Stimulated activated naive CD8-positive, alpha-beta T cell treated with anti-CD3 and anti-CD28 coated beads, Interleukin-15, Interleukin-2, amounts not matched to agents 100 ng/mL and 50 ng/mL, for 24 hours (primary cell): ENCODE results near the gene TOB1.

ENCODE experiments used
- H3K27ac Mint-ChIP-seq: one replicate; pipeline ENCODE4 v1.8.0; 2021; ENCODE audit warnings: mild to moderate bottlenecking, mixed read lengths
- H3K27me3 Mint-ChIP-seq: one replicate; pipeline ENCODE4 v1.8.0; 2021; ENCODE audit warnings: mixed read lengths
- H3K36me3 Mint-ChIP-seq: one replicate; pipeline ENCODE4 v1.8.0; 2021; ENCODE audit warnings: low read depth, mixed read lengths
- H3K4me1 Mint-ChIP-seq: one replicate; pipeline ENCODE4 v1.8.0; 2021; ENCODE audit warnings: low read depth, mixed read lengths
- H3K4me3 Mint-ChIP-seq: one replicate; pipeline ENCODE4 v1.8.0; 2021; ENCODE audit warnings: mild to moderate bottlenecking, mixed read lengths
- H3K9me3 Mint-ChIP-seq: one replicate; pipeline ENCODE4 v1.8.0; 2021; ENCODE audit warnings: mixed read lengths

The TOB1 gene

GRCh38 chr17:50866261-50866949, at the start of gene TOB1:
Gene TOB1 (minus strand): TSS chr17:50866354. CDS start chr17:50864017, 2,337 bp downstream.
- peaks cover 65% of the 10 kb centered on the region for H3K4me1 Mint-ChIP-seq
- peaks cover 19% of the 10 kb centered on the region for H3K36me3 Mint-ChIP-seq
- H3K27me3 Mint-ChIP-seq: no peaks in the 10 kb centered on the region
- H3K27ac Mint-ChIP-seq: peak within 1 kb of the TSS; percentile 99
- H3K9me3 Mint-ChIP-seq: no peaks in the 10 kb centered on the region
- peak within 1 kb of the TSS; percentile 100 for H3K4me3 Mint-ChIP-seq

- peaks cover 78% of the 10 kb centered on the region for H3K4me1 Mint-ChIP-seq
- peak overlapping the region; percentile 11 for H3K27ac Mint-ChIP-seq
- H3K27me3 Mint-ChIP-seq: no peaks in the 10 kb centered on the region
- no peaks in the 10 kb centered on the region for H3K36me3 Mint-ChIP-seq
- no peaks in the 10 kb centered on the region for H3K9me3 Mint-ChIP-seq
- H3K4me3 Mint-ChIP-seq: no peak overlapping the region
Measured at GRCh38 chr17:50914505-50915063, 48.4 kb upstream of the TOB1 start.

- peaks cover 78% of the 10 kb centered on the region for H3K4me1 Mint-ChIP-seq
- H3K27ac Mint-ChIP-seq: peak overlapping the region; percentile 83
- no peaks in the 10 kb centered on the region for H3K36me3 Mint-ChIP-seq
- H3K4me3 Mint-ChIP-seq: no peak overlapping the region
- no peaks in the 10 kb centered on the region for H3K27me3 Mint-ChIP-seq
- H3K9me3 Mint-ChIP-seq: no peaks in the 10 kb centered on the region
Measured at GRCh38 chr17:50913120-50913519, 47.0 kb upstream of the TOB1 start.

- no peak overlapping the region for H3K27ac Mint-ChIP-seq
- no peaks in the 10 kb centered on the region for H3K36me3 Mint-ChIP-seq
- H3K4me3 Mint-ChIP-seq: no peak overlapping the region
- no peaks in the 10 kb centered on the region for H3K27me3 Mint-ChIP-seq
- no peaks in the 10 kb centered on the region for H3K9me3 Mint-ChIP-seq
- H3K4me1 Mint-ChIP-seq: peaks cover 81% of the 10 kb centered on the region
Measured at GRCh38 chr17:50911890-50912289, 45.7 kb upstream of the TOB1 start.

- Mint-ChIP-seq H3K27ac (peak overlapping the region; percentile 71), H3K9me3 (no peaks in the 10 kb centered on the region), H3K4me1 (peaks cover 80% of the 10 kb centered on the region), H3K27me3 (no peaks in the 10 kb centered on the region), H3K36me3 (no peaks in the 10 kb centered on the region), H3K4me3 (no peak overlapping the region)
Measured at GRCh38 chr17:50911450-50911849, 45.3 kb upstream of the TOB1 start.

GRCh38 chr17:50909765-50910605, 43.8 kb upstream of the TOB1 start:
- Mint-ChIP-seq H3K4me1 (peaks cover 76% of the 10 kb centered on the region), H3K9me3 (no peaks in the 10 kb centered on the region), H3K27ac (peak overlapping the region; percentile 89), H3K4me3 (peak overlapping the region; percentile 45), H3K36me3 (no peaks in the 10 kb centered on the region), H3K27me3 (no peaks in the 10 kb centered on the region)

GRCh38 chr17:50908860-50909764, 43.0 kb upstream of the TOB1 start:
- H3K27ac Mint-ChIP-seq: peak overlapping the region; percentile 49
- H3K27me3 Mint-ChIP-seq: no peaks in the 10 kb centered on the region
- H3K4me3 Mint-ChIP-seq: no peak overlapping the region
- H3K9me3 Mint-ChIP-seq: no peaks in the 10 kb centered on the region
- no peaks in the 10 kb centered on the region for H3K36me3 Mint-ChIP-seq
- peaks cover 72% of the 10 kb centered on the region for H3K4me1 Mint-ChIP-seq

- Mint-ChIP-seq H3K27ac (peak overlapping the region; percentile 17), H3K27me3 (no peaks in the 10 kb centered on the region)
Measured at GRCh38 chr17:50908140-50908859, 42.1 kb upstream of the TOB1 start.

GRCh38 chr17:50906443-50906842, 40.3 kb upstream of the TOB1 start:
- Mint-ChIP-seq H3K4me3 (no peak overlapping the region), H3K4me1 (peaks cover 78% of the 10 kb centered on the region), H3K9me3 (no peaks in the 10 kb centered on the region), H3K27me3 (no peaks in the 10 kb centered on the region), H3K36me3 (no peaks in the 10 kb centered on the region), H3K27ac (peak overlapping the region; percentile 26)

More at GRCh38 chr17:50908140-50908859, 42.1 kb upstream of the TOB1 start:
- no peak overlapping the region for H3K4me3 Mint-ChIP-seq
- H3K9me3 Mint-ChIP-seq: no peaks in the 10 kb centered on the region
- no peaks in the 10 kb centered on the region for H3K36me3 Mint-ChIP-seq
- peaks cover 74% of the 10 kb centered on the region for H3K4me1 Mint-ChIP-seq

- peaks cover 69% of the 10 kb centered on the region for H3K4me1 Mint-ChIP-seq
Measured at GRCh38 chr17:50905460-50905803, 39.3 kb upstream of the TOB1 start.

GRCh38 chr17:50904518-50905459, 38.6 kb upstream of the TOB1 start:
- Mint-ChIP-seq H3K9me3 (no peaks in the 10 kb centered on the region), H3K4me3 (no peak overlapping the region), H3K27me3 (no peaks in the 10 kb centered on the region), H3K36me3 (no peaks in the 10 kb centered on the region), H3K27ac (peak overlapping the region; percentile 95), H3K4me1 (peaks cover 69% of the 10 kb centered on the region)

More at GRCh38 chr17:50905460-50905803, 39.3 kb upstream of the TOB1 start:
- Mint-ChIP-seq H3K36me3 (no peaks in the 10 kb centered on the region), H3K4me3 (no peak overlapping the region), H3K9me3 (no peaks in the 10 kb centered on the region), H3K27me3 (no peaks in the 10 kb centered on the region), H3K27ac (peak overlapping the region; percentile 86)

GRCh38 chr17:50903604-50904517, 37.7 kb upstream of the TOB1 start:
- H3K4me1 Mint-ChIP-seq: peaks cover 60% of the 10 kb centered on the region
- H3K27me3 Mint-ChIP-seq: no peaks in the 10 kb centered on the region

More at GRCh38 chr17:50903604-50904517, 37.7 kb upstream of the TOB1 start:
- Mint-ChIP-seq H3K27ac (peak overlapping the region; percentile 95), H3K9me3 (no peaks in the 10 kb centered on the region), H3K4me3 (peak overlapping the region; percentile 71), H3K36me3 (no peaks in the 10 kb centered on the region)
